NCI-H2107 treated with DMSO at 0.1 percent for 48 hours (cell line): ENCODE results near the gene SEMA4C.

Experiments used
- DNase-seq: peaks from one replicate; lab custom pipeline; 2025; ENCODE audit not compliant: unreplicated experiment; lab: John Stamatoyannopoulos, UW

The SEMA4C gene

GRCh38 chr2:96881349-96882195 lies 11.7 kb upstream of the SEMA4C start:
- no peak for DNase-seq

- no peak for DNase-seq
Observed at GRCh38 chr2:96880891-96881273, 11.0 kb upstream of the SEMA4C start.

GRCh38 chr2:96879545-96880040 lies 9.7 kb upstream of the SEMA4C start:
- no peak for DNase-seq

GRCh38 chr2:96878796-96879544 lies 9.1 kb upstream of the SEMA4C start:
- no peak for DNase-seq

- DNase-seq = no peak
Observed at GRCh38 chr2:96878171-96878570, 8.3 kb upstream of the SEMA4C start.

GRCh38 chr2:96877631-96878092 lies 7.8 kb upstream of the SEMA4C start:
- DNase-seq = no peak

GRCh38 chr2:96877042-96877451 lies 7.2 kb upstream of the SEMA4C start:
- no peak for DNase-seq

GRCh38 chr2:96876269-96877041 lies 6.6 kb upstream of the SEMA4C start:
- DNase-seq = no peak

GRCh38 chr2:96875498-96876268 lies 5.8 kb upstream of the SEMA4C start:
- DNase-seq = no peak

- no peak for DNase-seq
Observed at GRCh38 chr2:96874198-96874831, 4.4 kb upstream of the SEMA4C start.

GRCh38 chr2:96873651-96874096 lies 3.8 kb upstream of the SEMA4C start:
- no peak for DNase-seq

GRCh38 chr2:96872591-96873349 lies 2.9 kb upstream of the SEMA4C start:
- DNase-seq = no peak

- DNase-seq = peak; percentile 51
Observed at GRCh38 chr2:96870626-96871255, 861 bp upstream of the SEMA4C start.

- DNase-seq = no peak
Observed at GRCh38 chr2:96869281-96869821, 529 bp downstream of the SEMA4C start.

- DNase-seq = no peak
Observed at GRCh38 chr2:96868555-96869280, 1.2 kb downstream of the SEMA4C start.

GRCh38 chr2:96867756-96868554 lies 1.9 kb downstream of the SEMA4C start:
- DNase-seq = no peak
